Progenitor cell of endocrine pancreas (in vitro differentiated cells): ENCODE measurements around the gene MSI2. TPM values are rescaled to one million over a fixed set of nuclear protein-coding genes. Genes with fewer than 3 reads are reported as not detected.
A peak's percentile ranks its signal among the peaks of the same experiment; 100 is the strongest.

Experiments used
- DNase-seq: peaks from one replicate; pipeline ENCODE4 v3.0.0; 2021; ENCODE audit warnings: low spot score; ENCODE audit not compliant: unreplicated experiment
- H3K27ac Mint-ChIP-seq: 2 replicates; pipeline ENCODE4 v1.8.0; 2021; ENCODE audit warnings: mild to moderate bottlenecking, moderate library complexity, mixed read lengths
- H3K27me3 Mint-ChIP-seq: 2 replicates; pipeline ENCODE4 v1.8.0; 2021; ENCODE audit warnings: mixed read lengths
- H3K36me3 Mint-ChIP-seq: 2 replicates; pipeline ENCODE4 v1.8.0; 2022; ENCODE audit warnings: mixed read lengths; ENCODE audit not compliant: insufficient read depth
- H3K4me1 Mint-ChIP-seq: 2 replicates; pipeline ENCODE4 v1.8.0; 2021; ENCODE audit warnings: low read depth, mixed read lengths
- H3K4me3 Mint-ChIP-seq: 2 replicates; pipeline ENCODE4 v1.8.0; 2021; ENCODE audit warnings: low read depth, mild to moderate bottlenecking, moderate library complexity, mixed read lengths
- H3K9me3 Mint-ChIP-seq: 2 replicates; pipeline ENCODE4 v1.8.0; 2021; ENCODE audit warnings: low read depth, mixed read lengths
- total RNA-seq: library from RNA; stranded (reverse); gene quantifications from 2 replicates; pipeline ENCODE4 v1.2.1, GENCODE V29; 2021
- TF ChIP-seq, protein P1 (sequence below): fragments of 200-600 bp; sonication (generic); IDR thresholded peaks from one replicate; pipeline ENCODE4 v1.5.0; 2021; ENCODE audit warnings: antibody characterized with exemption, mild to moderate bottlenecking; ENCODE audit not compliant: unreplicated experiment

The MSI2 gene
- total RNA-seq, 1 donor from 2014 or later, result 164 TPM

DNA sequence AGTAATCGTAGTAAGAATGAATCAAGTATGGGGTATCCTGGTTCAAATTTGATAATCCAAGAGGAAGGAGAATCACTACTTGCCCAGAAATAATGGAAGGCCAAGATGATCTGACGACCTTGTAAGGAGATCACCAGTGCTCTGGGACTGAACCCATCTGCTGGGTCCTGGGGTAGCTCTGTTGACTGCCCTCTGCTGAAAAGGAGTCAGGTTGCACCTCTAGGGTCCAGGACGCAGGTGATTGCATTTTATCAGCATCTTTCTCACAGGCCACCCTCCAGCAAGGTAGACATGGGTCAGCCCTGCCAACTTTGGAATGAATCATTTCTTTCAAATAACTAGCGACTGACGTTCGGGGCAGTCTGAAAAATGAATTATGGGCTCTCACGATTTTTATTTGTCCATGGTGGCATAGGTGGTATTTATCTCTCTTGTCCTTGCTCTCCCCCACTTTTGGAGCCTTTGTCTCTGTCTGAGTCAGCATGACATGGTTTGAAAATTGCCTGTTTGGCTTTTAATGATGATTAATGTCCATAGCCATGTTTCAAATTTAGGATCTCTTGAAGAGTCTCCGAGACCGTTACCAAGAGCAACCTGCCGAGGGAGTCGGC lies 163.7 kb downstream of the MSI2 start:
- peaks cover 19% of the 10 kb centered on the region for H3K36me3 Mint-ChIP-seq
- H3K4me1 Mint-ChIP-seq, result peaks cover 26% of the 10 kb centered on the region
- no peak for DNase-seq
- H3K27me3 Mint-ChIP-seq, result no peaks in the 10 kb centered on the region
- H3K4me3 Mint-ChIP-seq, result no peak overlapping the region
- H3K9me3 Mint-ChIP-seq, result peaks cover 2% of the 10 kb centered on the region
- peak overlapping the region; percentile 78 for H3K27ac Mint-ChIP-seq
- TF ChIP-seq, protein P1, sequence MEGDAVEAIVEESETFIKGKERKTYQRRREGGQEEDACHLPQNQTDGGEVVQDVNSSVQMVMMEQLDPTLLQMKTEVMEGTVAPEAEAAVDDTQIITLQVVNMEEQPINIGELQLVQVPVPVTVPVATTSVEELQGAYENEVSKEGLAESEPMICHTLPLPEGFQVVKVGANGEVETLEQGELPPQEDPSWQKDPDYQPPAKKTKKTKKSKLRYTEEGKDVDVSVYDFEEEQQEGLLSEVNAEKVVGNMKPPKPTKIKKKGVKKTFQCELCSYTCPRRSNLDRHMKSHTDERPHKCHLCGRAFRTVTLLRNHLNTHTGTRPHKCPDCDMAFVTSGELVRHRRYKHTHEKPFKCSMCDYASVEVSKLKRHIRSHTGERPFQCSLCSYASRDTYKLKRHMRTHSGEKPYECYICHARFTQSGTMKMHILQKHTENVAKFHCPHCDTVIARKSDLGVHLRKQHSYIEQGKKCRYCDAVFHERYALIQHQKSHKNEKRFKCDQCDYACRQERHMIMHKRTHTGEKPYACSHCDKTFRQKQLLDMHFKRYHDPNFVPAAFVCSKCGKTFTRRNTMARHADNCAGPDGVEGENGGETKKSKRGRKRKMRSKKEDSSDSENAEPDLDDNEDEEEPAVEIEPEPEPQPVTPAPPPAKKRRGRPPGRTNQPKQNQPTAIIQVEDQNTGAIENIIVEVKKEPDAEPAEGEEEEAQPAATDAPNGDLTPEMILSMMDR, result no peak

DNA sequence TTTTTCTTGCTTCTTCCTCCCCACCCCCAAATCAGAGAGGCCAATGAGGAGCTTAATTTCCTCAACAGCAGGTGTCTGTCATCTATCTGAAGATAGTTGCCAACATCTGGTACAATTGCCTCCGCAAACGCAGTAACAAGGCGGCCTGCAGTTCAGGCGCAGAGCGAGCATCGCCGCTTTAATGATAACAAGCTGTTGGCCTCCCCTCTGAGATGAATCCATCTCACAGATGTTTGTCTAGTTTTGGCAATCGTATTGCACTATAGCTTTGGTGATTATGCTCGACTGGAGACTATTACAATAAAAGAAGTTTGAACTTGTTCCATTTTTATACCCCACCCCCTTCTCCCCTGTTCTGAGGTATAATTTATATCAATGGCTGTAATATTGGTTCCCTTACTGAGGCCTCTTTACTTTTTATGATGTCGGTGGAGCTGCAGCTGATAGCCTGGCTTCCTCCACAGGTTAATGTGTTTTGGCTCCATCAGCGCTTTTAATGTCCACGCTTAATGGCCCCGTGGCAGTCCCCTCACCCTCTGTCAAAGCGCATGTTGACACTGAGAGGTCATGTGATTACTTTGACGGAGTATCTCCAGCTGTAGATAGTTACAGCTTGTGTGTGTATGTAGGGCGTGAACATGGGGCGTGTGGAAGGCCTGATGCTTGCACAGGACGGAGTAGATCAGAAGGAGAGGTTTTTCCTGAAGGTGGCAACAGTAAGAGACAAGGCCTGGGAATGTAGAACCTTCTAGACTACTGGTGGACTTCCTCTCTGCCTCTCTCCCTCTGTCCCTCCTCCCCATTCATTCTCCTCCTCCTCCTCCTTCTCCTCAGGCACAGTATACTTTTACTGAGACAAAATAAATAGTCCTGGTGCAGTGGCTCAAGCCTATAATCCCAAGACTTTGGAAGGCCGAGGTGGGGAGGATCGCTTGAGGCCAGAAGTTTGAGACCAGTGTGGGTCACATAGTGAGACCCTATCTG lies 164.7 kb downstream of the MSI2 start:
- peaks cover 16% of the 10 kb centered on the region for H3K36me3 Mint-ChIP-seq
- DNase-seq, result no peak
- TF ChIP-seq, protein P1, result no peak
- H3K4me1 Mint-ChIP-seq, result peaks cover 23% of the 10 kb centered on the region
- H3K27me3 Mint-ChIP-seq, result no peaks in the 10 kb centered on the region
- peak overlapping the region; percentile 41 for H3K27ac Mint-ChIP-seq
- H3K4me3 Mint-ChIP-seq, result no peak overlapping the region
- H3K9me3 Mint-ChIP-seq, result peaks cover 2% of the 10 kb centered on the region

DNA sequence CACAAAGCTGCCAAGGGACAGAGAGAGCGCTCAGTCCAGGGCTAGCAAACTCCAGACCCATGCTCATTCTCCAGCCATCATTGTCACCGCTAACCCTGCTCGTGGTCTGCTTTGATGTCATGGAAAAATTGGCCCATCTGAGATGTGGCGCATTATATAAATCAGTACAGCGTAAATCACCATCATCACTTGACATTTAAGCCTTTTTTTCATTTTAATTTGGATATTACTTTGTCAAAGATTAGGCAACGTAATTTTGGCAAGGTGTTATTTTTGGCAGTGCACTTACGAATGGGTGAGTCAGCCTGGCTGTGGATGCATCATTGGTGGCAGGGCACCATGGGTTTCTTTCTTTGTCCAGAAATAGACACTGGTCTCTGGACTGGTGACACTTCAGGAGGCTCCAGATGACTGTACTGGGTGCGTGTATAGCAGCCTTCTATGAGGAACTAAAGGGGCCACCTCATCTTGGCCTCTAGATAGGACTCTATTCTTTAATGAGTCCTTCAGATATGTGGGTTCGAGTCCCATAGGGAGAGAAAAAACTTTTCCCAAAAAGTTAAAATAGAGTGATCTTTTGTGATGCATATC lies 166.3 kb downstream of the MSI2 start:
- peaks cover 14% of the 10 kb centered on the region for H3K36me3 Mint-ChIP-seq
- H3K27me3 Mint-ChIP-seq, result no peaks in the 10 kb centered on the region

DNA sequence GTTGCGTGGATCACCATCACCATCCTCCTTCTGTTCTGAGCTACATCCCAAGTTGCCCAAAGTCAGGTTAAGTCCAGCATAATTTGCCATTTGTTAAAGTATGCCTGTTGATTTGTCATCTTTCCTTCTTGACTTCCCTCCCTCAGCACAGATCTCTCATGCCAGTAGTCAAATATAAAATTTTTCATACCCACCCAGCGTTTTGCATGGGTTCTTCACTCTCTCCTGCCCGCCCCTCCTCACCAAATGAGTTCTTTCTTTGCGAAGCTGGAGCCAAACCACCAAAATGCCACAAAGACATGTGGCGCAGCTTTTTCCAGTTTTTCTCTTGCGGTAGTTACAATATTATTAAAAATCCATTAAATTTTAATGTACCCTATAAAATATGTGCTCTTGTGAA lies 167.2 kb downstream of the MSI2 start:
- Mint-ChIP-seq H3K36me3 (peaks cover 14% of the 10 kb centered on the region), H3K4me3 (no peak overlapping the region), H3K27ac (no peak overlapping the region), H3K4me1 (peaks cover 18% of the 10 kb centered on the region), H3K27me3 (no peaks in the 10 kb centered on the region), H3K9me3 (no peaks in the 10 kb centered on the region)
- DNase-seq, result no peak
- TF ChIP-seq, protein P1, result no peak

More for the DNA sequence above, 166.3 kb downstream of the MSI2 start:
- H3K4me1 Mint-ChIP-seq, result peaks cover 19% of the 10 kb centered on the region
- no peak overlapping the region for H3K4me3 Mint-ChIP-seq
- TF ChIP-seq, protein P1, result no peak
- DNase-seq, result no peak
- no peaks in the 10 kb centered on the region for H3K9me3 Mint-ChIP-seq
- no peak overlapping the region for H3K27ac Mint-ChIP-seq

DNA sequence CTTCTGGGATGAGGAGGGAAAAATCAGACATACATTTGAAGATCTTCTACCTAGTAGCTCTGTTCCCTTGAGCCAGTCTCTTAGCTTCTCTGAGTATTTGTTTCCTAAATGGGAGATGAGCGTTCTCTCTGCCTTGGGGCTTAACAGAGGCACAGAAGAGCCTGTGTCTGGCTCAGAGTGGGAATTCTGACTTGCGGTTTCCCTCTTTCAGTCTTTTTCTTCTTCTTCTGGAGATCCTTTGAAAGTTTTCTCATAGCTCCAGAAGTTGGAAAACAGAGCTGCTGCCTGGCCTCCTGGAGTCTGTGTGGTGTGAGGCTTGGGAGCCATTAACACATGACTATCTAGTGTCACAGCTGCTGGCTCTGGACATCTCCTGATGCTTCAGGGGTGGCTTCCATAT lies 167.9 kb downstream of the MSI2 start:
- Mint-ChIP-seq H3K27ac (no peak overlapping the region), H3K9me3 (no peaks in the 10 kb centered on the region), H3K4me1 (peaks cover 18% of the 10 kb centered on the region), H3K27me3 (no peaks in the 10 kb centered on the region), H3K4me3 (no peak overlapping the region), H3K36me3 (peaks cover 14% of the 10 kb centered on the region)
- no peak for DNase-seq
- TF ChIP-seq, protein P1, result no peak
